Ishikawa (cell line): Measurements from ENCODE around the gene MDH1B.

Experiments
- CEBPB ChIP-seq: IDR thresholded peaks from 2 replicates; pipeline ENCODE4 v1.6.1; 2012
- CREB1 ChIP-seq: IDR thresholded peaks from 2 replicates; pipeline ENCODE4 v1.6.1; 2012; ENCODE audit warnings: low read depth
- EGR1 ChIP-seq: IDR thresholded peaks from 2 replicates; pipeline ENCODE4 v1.6.1; 2012
- EP300 ChIP-seq: IDR thresholded peaks from 2 replicates; pipeline ENCODE4 v1.6.1; 2012; ENCODE audit warnings: borderline replicate concordance
- FOXM1 ChIP-seq: IDR thresholded peaks from 2 replicates; pipeline ENCODE4 v1.6.1; 2012; ENCODE audit warnings: low read depth, borderline replicate concordance
- MAX ChIP-seq: IDR thresholded peaks from 2 replicates; pipeline ENCODE4 v1.6.1; 2012
- NFIC ChIP-seq: IDR thresholded peaks from 2 replicates; pipeline ENCODE4 v1.6.1; 2012
- RAD21 ChIP-seq: IDR thresholded peaks from 2 replicates; pipeline ENCODE4 v1.6.1; 2012; ENCODE audit warnings: low read depth
- REST ChIP-seq: IDR thresholded peaks from 2 replicates; pipeline ENCODE4 v1.6.1; 2012; ENCODE audit warnings: low read depth, mild to moderate bottlenecking
- TAF1 ChIP-seq: IDR thresholded peaks from 2 replicates; pipeline ENCODE4 v1.6.1; 2012; ENCODE audit warnings: low read depth, mild to moderate bottlenecking
- TCF12 ChIP-seq: IDR thresholded peaks from 2 replicates; pipeline ENCODE4 v1.6.1; 2012; ENCODE audit warnings: low read depth
- TEAD4 ChIP-seq: IDR thresholded peaks from 2 replicates; pipeline ENCODE4 v1.6.1; 2012
- USF1 ChIP-seq: IDR thresholded peaks from 2 replicates; pipeline ENCODE4 v1.6.1; 2012
- YY1 ChIP-seq: IDR thresholded peaks from 2 replicates; pipeline ENCODE4 v1.6.1; 2012; ENCODE audit warnings: low read depth
- ZBTB7A ChIP-seq: IDR thresholded peaks from 2 replicates; pipeline ENCODE4 v1.6.1; 2012; ENCODE audit warnings: low read depth

The MDH1B gene

GRCh38 chr2:206802654-206803514 lies 37.8 kb upstream of the MDH1B start:
- TF ChIP-seq CEBPB (no peak), ZBTB7A (no peak), EP300 (no peak), TAF1 (no peak)

- no peak for TF ChIP-seq TCF12
- no peak for TF ChIP-seq REST
- no peak for TF ChIP-seq EP300
- TF ChIP-seq YY1, result no peak
- no peak for TF ChIP-seq EGR1
Measured at GRCh38 chr2:206801418-206802189, 36.5 kb upstream of the MDH1B start.

GRCh38 chr2:206800506-206801417 lies 35.6 kb upstream of the MDH1B start:
- no peak for TF ChIP-seq TAF1
- no peak for TF ChIP-seq YY1
- TF ChIP-seq CEBPB, result no peak
- no peak for TF ChIP-seq NFIC
- no peak for TF ChIP-seq USF1
- TF ChIP-seq TEAD4, result no peak
- peak; percentile 76 for TF ChIP-seq RAD21
- TF ChIP-seq FOXM1, result no peak
- no peak for TF ChIP-seq TCF12

GRCh38 chr2:206799083-206799482 lies 34.0 kb upstream of the MDH1B start:
- no peak for TF ChIP-seq EP300
- TF ChIP-seq TCF12, result no peak
- TF ChIP-seq EGR1, result no peak
- no peak for TF ChIP-seq RAD21
- TF ChIP-seq REST, result no peak
- TF ChIP-seq TEAD4, result no peak
- TF ChIP-seq CEBPB, result no peak
- TF ChIP-seq USF1, result no peak
- TF ChIP-seq FOXM1, result no peak

GRCh38 chr2:206798000-206798399 lies 32.9 kb upstream of the MDH1B start:
- TF ChIP-seq CEBPB, result no peak

- TF ChIP-seq YY1, result no peak
- no peak for TF ChIP-seq REST
- no peak for TF ChIP-seq USF1
- no peak for TF ChIP-seq TEAD4
- TF ChIP-seq CEBPB, result no peak
- no peak for TF ChIP-seq TAF1
- no peak for TF ChIP-seq ZBTB7A
- TF ChIP-seq FOXM1, result no peak
- TF ChIP-seq TCF12, result no peak
- TF ChIP-seq EP300, result no peak
- TF ChIP-seq CREB1, result no peak
- no peak for TF ChIP-seq RAD21
- TF ChIP-seq EGR1, result no peak
- TF ChIP-seq MAX, result no peak
- TF ChIP-seq NFIC, result no peak
Measured at GRCh38 chr2:206797376-206797775, 32.2 kb upstream of the MDH1B start.
